IPS-20b (cell line): Measurements from ENCODE around the gene ZNF8.

ENCODE experiments used
- H3K27ac ChIP-seq: one replicate; pipeline ENCODE4 v1.5.1; 2013; ENCODE audit warnings: low read length
- H3K27me3 ChIP-seq: 2 replicates; pipeline ENCODE4 v1.6.1; 2013; ENCODE audit warnings: mild to moderate bottlenecking, low read length, inconsistent platforms; ENCODE audit not compliant: insufficient read depth
- H3K36me3 ChIP-seq: 2 replicates; pipeline ENCODE4 v1.6.1; 2013; ENCODE audit warnings: low read depth, mild to moderate bottlenecking, inconsistent platforms, low read length, moderate library complexity; ENCODE audit not compliant: insufficient read depth
- H3K4me1 ChIP-seq: 2 replicates; pipeline ENCODE4 v1.6.1; 2013; ENCODE audit warnings: mild to moderate bottlenecking, control low read depth, inconsistent platforms, low read length, moderate library complexity; ENCODE audit not compliant: insufficient read depth
- H3K4me3 ChIP-seq: 2 replicates; pipeline ENCODE4 v1.5.1; 2013; ENCODE audit warnings: mild to moderate bottlenecking, low read length, inconsistent platforms
- H3K9ac ChIP-seq: 2 replicates; pipeline ENCODE4 v1.6.1; 2013; ENCODE audit warnings: low read depth, mild to moderate bottlenecking, inconsistent platforms, low read length, moderate library complexity
- H3K9me3 ChIP-seq: 2 replicates; pipeline ENCODE4 v1.6.1; 2013; ENCODE audit warnings: mild to moderate bottlenecking, low read depth, low read length, inconsistent platforms; ENCODE audit not compliant: insufficient read depth

ZNF8 gene

DNA sequence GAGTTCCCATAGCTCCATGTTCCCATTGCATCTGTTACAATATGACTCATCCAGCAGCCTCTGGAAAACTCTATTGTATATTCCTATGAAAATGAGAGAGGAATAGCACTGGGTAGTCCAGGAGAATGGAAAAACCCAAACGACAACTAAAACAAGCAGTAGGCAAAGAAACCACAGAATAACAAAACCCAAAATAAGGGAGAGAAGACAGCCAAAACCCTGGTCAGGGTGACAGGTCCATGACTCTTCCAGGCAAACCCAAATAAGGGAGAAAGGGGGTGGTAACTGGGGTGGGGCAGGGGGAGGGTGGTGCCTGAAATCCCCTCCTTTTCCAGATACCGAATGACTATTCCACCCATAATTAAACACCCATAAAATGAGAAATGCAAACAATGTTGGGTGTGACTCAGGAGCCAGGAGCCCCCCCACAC lies 4.0 kb upstream of the ZNF8 start:
- peaks cover 15% of the 10 kb centered on the region; the same call in 1 of the 2 replicates for H3K9me3 ChIP-seq
- peaks cover 19% of the 10 kb centered on the region for H3K36me3 ChIP-seq
- H3K27ac ChIP-seq = no peak overlapping the region
- H3K4me1 ChIP-seq = no peaks in the 10 kb centered on the region
- H3K4me3 ChIP-seq = no peak overlapping the region
- no peak overlapping the region for H3K9ac ChIP-seq
- no peaks in the 10 kb centered on the region for H3K27me3 ChIP-seq

DNA sequence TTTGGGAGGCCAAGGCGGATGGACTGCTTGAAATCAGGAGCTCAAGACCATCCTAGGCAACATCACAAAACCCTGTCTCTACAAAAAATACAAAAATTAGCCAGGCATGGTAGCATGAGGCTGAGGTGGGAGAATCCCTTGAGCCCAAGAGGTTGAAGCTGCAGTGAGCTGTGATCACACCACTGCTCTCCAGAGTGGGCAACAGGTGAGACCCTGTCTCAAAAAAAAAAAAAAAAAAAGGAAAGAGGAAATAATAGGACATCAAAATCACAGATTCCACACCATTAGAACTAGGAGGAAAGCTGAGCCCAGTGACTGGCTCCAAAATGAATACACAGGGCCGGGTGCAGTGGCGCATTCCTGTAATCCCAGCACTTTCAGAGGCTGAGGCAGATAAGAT lies 3.2 kb upstream of the ZNF8 start:
- no peak overlapping the region for H3K9ac ChIP-seq
- peaks cover 5% of the 10 kb centered on the region for H3K4me1 ChIP-seq
- no peaks in the 10 kb centered on the region for H3K27me3 ChIP-seq
- peaks cover 9% of the 10 kb centered on the region; the same call in 1 of the 2 replicates for H3K9me3 ChIP-seq
- peaks cover 24% of the 10 kb centered on the region for H3K36me3 ChIP-seq
- no peak overlapping the region for H3K4me3 ChIP-seq
- H3K27ac ChIP-seq = no peak overlapping the region

DNA sequence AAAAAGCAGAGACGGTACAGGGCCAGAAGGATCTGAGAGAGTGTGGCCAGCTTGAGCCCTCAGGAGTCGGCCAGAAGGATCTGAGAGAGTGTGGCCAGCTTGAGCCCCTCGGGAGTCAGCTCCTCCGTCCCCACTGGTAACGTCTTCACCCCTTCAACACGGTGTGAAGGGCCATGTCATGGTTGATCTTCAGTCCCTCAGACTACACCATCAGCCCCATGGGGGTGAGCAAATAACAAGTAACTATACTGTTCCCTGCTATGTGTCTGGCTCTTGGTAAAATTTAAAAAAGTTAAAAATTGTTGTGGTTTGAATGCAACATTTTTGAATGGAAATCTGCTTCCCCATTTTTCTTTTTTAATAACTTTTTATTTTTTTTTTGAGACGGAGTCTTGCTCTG lies 1.6 kb upstream of the ZNF8 start:
- Histone ChIP-seq H3K36me3 (peaks cover 29% of the 10 kb centered on the region), H3K9me3 (0 out of 2 replicates have a peak, but pooled peaks cover under 1% of the 10 kb centered on the region), H3K4me1 (peaks cover 5% of the 10 kb centered on the region), H3K27me3 (no peaks in the 10 kb centered on the region), H3K9ac (no peak overlapping the region), H3K4me3 (no peak overlapping the region; the same call in 1 of the 2 replicates), H3K27ac (no peak overlapping the region)

DNA sequence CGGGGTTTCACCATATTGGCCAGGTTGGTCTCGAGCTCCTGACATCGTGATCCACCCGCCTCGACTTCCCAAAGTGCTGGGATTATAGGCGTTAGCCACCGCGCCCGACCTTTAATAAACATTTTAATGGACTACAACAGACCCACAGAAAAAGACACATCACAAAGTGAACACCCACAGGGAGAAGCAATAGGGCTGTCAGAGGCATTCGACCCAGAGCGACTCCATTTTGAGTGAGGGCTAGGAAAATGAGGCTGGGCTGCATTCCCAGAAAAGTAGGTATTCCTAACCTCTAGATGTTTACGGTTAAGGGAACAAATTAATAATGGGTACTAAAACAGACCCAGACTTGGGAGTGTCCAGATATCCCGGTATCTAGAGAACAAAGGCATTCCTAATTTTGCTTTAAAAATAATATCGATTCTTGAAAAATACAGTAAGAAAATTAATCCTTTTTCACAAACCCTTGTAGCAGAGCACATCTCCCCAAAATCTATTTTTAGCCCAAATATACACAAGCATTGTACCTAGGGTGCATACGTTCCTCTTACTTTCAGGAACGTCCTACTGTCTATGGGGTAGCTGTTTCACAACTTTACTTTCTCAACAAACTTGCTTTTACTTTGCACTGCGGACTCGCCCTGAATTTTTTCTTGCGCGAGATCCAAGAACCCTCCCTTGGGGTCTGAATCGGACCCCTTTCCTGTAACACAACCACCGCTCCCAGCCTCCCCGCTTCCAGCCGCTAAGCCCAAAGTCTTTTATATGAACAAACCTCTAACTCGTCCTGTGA lies 811 bp upstream of the ZNF8 start:
- Histone ChIP-seq H3K27ac (no peak overlapping the region), H3K4me1 (peaks cover 5% of the 10 kb centered on the region), H3K9me3 (no peaks in the 10 kb centered on the region), H3K4me3 (peak overlapping the region; percentile 75), H3K9ac (peak overlapping the region; percentile 85), H3K27me3 (no peaks in the 10 kb centered on the region), H3K36me3 (peaks cover 33% of the 10 kb centered on the region)

DNA sequence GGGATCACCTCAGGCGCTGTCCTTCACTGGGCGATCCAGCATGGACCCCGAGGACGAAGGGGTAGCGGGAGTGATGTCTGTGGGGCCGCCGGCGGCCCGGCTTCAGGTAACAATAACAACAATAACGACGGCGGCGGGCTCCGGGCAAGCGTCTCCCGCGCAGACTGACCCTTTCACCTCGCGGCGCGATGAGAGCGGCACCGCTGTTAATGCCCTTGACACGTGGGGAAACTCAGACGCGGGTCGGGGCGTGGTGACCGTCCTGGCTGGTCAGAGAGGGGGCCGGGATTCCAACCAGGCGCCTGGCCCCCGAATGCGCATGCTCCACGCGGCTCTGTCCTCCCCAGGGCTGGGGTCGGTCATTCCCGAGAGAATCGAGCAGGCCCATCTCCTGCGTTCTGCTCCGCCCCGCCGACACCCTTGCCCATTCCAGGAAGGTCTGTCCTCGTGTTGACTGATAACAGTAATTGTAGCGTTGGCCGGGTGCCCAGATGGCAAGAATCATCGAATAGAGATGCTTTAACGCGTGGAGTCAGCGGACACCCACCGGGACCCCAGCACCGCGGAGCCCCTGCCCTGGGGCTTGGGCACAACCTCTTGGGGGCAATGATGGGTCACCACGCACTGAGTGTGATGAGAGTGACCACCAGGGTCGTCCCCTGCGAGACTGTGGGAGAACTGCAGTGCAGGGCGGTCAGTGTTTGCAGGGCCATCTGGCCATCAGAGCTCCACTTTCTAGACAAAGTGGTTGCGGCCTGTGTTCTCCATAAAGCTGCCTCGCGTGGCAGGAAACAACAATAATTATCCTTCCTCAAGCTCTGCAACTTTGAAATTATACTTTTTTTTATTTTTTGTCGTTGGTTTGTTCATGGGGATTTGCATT lies 528 bp downstream of the ZNF8 start:
- H3K27ac ChIP-seq = peak overlapping the region; percentile 85
- peaks cover 5% of the 10 kb centered on the region for H3K4me1 ChIP-seq
- peaks cover 39% of the 10 kb centered on the region for H3K36me3 ChIP-seq
- peak overlapping the region; percentile 99 for H3K9ac ChIP-seq
- H3K9me3 ChIP-seq = no peaks in the 10 kb centered on the region
- H3K4me3 ChIP-seq = peak overlapping the region; percentile 75
- H3K27me3 ChIP-seq = no peaks in the 10 kb centered on the region

DNA sequence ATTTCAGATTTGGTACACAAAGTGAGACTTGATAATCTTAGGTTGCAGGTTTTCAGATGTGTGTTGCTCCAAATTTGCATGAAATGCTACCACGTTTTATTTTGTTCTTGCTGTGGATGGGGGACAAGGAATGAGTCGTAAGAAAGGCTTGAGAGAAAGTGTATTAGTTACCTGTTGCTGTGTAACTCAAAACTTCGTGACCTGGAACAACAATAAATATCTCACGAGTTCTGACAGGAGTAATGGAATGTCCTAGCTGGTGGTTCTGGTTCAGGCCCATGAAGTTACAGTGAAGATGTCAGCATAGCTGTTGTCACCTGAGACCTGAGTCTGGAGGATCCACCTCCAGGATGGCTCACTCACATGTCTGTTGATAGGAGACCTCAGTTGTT lies 1.2 kb downstream of the ZNF8 start:
- Histone ChIP-seq H3K9me3 (no peaks in the 10 kb centered on the region), H3K4me3 (peak overlapping the region; percentile 75), H3K9ac (peak overlapping the region; percentile 99), H3K27me3 (no peaks in the 10 kb centered on the region), H3K27ac (no peak overlapping the region), H3K36me3 (peaks cover 38% of the 10 kb centered on the region), H3K4me1 (peaks cover 5% of the 10 kb centered on the region)

DNA sequence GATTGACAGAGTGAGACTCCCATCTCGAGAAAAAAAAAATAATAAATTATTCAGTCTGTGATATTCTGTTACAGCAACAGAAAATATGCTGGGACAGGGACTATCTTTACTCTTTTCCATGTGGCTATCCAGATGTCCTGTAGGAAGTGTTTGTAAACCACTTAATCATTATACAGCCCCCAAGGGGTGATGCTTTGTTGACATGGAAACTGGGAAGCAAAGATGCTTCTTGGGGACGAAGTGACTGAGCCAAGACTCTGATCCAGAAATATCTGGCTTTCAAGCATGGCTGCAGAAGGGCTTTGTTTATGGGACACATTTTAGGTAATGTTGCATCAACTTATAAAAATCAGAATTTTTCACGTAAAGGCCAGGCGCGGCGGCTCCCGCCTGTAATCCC lies 5.4 kb downstream of the ZNF8 start:
- no peaks in the 10 kb centered on the region for H3K9me3 ChIP-seq
- H3K4me1 ChIP-seq = peaks cover 5% of the 10 kb centered on the region
- no peak overlapping the region for H3K4me3 ChIP-seq
- no peaks in the 10 kb centered on the region for H3K27me3 ChIP-seq
- H3K9ac ChIP-seq = no peak overlapping the region
- peaks cover 79% of the 10 kb centered on the region for H3K36me3 ChIP-seq
- H3K27ac ChIP-seq = no peak overlapping the region

DNA sequence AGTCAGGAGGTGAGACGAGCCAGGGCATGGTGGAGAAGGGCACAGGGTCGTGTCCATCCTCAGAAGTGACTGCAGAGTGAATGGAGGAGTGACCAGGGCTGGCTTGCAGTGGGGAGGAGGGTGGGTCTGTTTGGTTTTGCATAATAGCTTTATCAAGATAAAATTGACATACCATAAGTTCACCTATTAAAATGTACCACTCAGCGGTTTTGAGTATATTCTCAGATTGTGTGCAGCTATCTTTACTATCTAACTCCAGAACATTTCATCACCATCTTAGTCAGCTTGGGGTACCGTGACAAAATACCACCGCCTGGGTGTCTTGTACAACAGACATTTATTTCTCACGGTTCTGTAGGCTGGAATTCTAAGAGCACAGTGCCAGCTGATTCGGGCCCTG lies 13.2 kb downstream of the ZNF8 start:
- Histone ChIP-seq H3K27ac (no peak overlapping the region), H3K4me1 (no peaks in the 10 kb centered on the region), H3K9ac (no peak overlapping the region), H3K4me3 (no peak overlapping the region), H3K27me3 (no peaks in the 10 kb centered on the region), H3K9me3 (peaks cover 5% of the 10 kb centered on the region; the same call in 1 of the 2 replicates), H3K36me3 (peaks cover 95% of the 10 kb centered on the region)

DNA sequence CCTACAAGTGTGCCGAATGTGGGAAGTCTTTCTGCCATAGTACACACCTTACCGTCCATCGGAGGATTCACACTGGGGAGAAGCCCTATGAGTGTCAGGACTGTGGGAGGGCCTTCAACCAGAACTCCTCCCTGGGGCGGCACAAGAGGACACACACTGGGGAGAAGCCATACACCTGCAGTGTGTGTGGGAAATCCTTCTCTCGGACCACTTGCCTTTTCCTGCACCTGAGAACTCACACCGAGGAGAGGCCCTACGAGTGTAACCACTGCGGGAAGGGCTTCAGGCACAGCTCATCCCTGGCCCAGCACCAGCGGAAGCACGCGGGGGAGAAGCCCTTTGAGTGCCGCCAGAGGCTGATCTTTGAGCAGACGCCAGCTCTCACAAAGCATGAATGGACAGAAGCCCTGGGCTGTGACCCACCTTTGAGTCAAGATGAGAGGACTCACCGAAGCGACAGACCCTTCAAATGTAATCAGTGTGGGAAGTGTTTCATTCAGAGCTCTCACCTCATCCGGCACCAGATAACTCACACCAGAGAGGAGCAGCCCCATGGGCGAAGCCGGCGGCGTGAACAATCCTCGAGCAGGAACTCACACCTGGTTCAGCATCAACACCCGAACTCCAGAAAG lies 16.1 kb downstream of the ZNF8 start:
- H3K27me3 ChIP-seq = no peaks in the 10 kb centered on the region
- H3K27ac ChIP-seq = no peak overlapping the region
- no peak overlapping the region for H3K4me3 ChIP-seq
- peaks cover 5% of the 10 kb centered on the region; the same call in 1 of the 2 replicates for H3K9me3 ChIP-seq
- H3K4me1 ChIP-seq = no peaks in the 10 kb centered on the region
- peaks cover 88% of the 10 kb centered on the region for H3K36me3 ChIP-seq
- no peak overlapping the region for H3K9ac ChIP-seq

DNA sequence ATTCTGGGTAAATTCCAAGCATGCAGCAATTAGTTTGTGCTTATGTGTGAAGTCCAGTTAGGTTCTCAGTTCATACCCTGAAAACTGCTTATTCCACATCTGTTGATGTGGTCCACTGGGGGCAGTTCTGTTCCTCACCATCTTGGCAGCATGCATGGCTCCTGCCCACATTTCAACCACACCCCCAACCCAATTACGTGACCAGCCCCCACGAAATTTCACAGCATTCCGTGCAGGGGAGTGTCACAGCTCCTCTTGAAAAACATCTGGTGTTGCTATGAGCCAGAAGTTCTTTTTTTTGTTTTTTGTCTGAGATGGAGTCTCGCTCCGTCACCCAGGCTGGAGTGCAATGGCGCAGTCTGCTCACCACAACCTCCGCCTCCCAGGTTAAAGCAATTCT lies 17.3 kb downstream of the ZNF8 start:
- Histone ChIP-seq H3K9ac (no peak overlapping the region), H3K27me3 (no peaks in the 10 kb centered on the region), H3K36me3 (peaks cover 91% of the 10 kb centered on the region), H3K9me3 (peaks cover 5% of the 10 kb centered on the region; the same call in 1 of the 2 replicates), H3K4me3 (no peak overlapping the region), H3K27ac (no peak overlapping the region), H3K4me1 (no peaks in the 10 kb centered on the region)

DNA sequence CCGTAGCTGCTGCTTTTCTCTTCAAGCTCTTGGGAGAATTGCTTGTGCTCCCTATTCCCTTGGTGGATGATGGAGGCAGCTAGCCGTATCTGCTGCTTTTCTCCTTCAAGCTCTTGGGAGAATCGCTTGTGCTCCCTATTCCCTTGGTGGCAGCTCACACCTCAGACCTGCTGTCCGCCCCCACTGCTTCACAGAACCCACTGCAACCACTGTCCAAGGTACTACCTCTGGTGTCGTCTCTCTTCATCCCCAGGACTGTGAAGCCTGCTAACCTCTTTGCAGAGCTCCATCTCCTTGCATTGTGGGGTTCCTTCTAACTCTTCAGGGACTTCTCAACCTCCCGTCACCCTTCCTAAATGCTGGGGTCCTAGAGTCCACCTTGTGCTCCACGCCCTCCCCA lies 21.9 kb downstream of the ZNF8 start:
- Histone ChIP-seq H3K27me3 (no peaks in the 10 kb centered on the region), H3K9ac (no peak overlapping the region), H3K9me3 (no peaks in the 10 kb centered on the region), H3K4me1 (no peaks in the 10 kb centered on the region; the same call in 1 of the 2 replicates), H3K27ac (no peak overlapping the region), H3K36me3 (peaks cover 63% of the 10 kb centered on the region), H3K4me3 (no peak overlapping the region)
